HG03354 (cell line): ENCODE data around the gene CAMK2G.
"Not testable (repeated sequence)": the region's sequence is repeated elsewhere in the genome, so short reads cannot be mapped to it uniquely, and the experiment has no call there.

Source experiments
- ATAC-seq: cut with Tn5 transposase; IDR thresholded peaks from one replicate; pipeline ENCODE4 v1.9.1; 2021; ENCODE audit warnings: mild to moderate bottlenecking; ENCODE audit not compliant: unreplicated experiment, poor library complexity, severe bottlenecking

CAMK2G gene

DNA sequence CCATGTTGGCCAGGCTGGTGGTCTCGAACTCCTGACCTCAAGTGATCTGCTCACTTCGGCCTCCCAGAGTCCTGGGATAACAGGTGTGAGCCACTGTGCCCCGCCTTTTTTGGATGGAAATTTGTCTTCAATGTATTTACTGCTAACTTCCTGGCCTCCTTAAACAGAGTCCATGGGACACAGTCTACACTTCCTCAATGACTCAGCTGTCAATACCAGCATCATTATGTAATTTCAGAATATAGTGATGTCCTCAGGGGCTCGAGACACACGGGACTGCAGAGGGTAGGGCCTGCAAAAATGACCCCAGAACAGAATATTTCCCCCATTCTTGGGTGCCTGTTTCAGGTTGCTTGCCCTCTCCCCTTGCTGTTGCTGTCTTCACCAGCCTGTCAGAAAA, 31.1 kb downstream of the CAMK2G start:
- ATAC-seq: no peak

DNA sequence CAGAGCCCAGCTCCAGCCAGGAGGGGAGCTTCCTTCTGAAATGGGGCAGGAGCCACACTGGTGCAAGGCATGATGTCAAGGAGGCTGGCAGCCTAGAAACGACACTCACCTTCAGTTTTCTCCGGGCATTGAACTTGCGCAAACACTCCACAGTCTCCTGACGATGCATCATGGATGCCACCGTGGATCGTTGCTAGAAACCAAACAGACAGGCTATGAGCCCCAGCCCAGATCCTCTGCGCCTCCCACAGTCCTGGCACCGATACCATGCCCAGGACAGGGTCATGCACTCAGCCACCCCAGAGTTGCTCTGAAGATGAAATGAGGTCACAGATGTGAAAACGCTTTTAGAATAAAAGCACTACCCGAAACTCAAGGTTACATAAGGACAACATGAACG, 32.0 kb downstream of the CAMK2G start:
- no peak for ATAC-seq

GRCh38 chr10:73841526-73842285, 32.6 kb downstream of the CAMK2G start:
- no peak for ATAC-seq

GRCh38 chr10:73841061-73841421, 33.3 kb downstream of the CAMK2G start:
- ATAC-seq: no peak

DNA sequence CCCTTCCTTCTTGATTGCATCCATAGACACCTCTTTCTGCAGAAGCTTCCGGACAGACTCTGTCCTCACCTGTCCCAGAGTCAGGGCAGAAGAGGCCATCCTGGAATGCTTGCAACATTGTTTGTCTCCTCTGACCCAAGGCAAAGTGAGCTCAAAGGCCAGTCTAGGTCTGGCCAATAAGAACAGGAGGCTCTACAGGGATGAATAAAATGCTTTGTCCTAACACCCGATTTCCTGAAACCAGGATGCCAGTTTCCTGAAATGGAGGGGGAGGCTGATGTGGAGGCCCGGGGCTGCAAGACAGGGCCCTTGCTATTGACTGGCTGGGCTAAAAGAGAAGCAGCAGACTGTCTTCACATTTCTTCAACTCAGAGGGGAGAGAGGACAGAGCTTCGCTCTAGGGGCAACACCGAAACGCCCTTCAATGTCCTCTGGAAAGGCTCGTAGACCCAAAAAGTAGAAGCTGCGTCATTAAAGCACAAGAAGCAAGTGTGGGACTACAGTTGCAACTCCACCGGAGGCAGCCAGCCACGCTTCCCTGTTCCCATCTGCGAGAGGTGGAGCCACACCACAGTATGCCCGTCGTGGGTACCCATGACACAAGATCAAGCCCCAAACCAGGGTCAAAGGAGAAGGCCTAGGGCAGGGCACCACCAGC, 33.8 kb downstream of the CAMK2G start:
- ATAC-seq: no peak

DNA sequence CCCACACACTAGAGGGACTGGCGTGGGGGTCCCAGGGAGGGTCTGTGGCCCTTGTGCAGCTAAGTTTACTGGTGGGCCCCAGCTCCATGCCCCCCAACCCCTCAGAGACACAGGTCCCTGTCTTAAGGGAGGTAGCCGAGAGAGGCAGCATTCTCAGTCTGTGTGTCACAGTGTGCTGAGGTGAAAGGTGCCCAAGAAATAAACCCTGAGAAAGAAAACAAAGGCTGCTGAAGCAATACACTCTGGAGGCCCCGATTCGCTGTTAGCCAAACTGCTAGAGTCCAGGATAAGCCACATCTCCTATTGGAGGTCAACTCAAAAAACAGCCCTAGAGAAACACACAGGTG, 34.3 kb downstream of the CAMK2G start:
- no peak for ATAC-seq

GRCh38 chr10:73839276-73839966, 34.9 kb downstream of the CAMK2G start:
- ATAC-seq: no peak

GRCh38 chr10:73838827-73839226, 35.5 kb downstream of the CAMK2G start:
- ATAC-seq: no peak

DNA sequence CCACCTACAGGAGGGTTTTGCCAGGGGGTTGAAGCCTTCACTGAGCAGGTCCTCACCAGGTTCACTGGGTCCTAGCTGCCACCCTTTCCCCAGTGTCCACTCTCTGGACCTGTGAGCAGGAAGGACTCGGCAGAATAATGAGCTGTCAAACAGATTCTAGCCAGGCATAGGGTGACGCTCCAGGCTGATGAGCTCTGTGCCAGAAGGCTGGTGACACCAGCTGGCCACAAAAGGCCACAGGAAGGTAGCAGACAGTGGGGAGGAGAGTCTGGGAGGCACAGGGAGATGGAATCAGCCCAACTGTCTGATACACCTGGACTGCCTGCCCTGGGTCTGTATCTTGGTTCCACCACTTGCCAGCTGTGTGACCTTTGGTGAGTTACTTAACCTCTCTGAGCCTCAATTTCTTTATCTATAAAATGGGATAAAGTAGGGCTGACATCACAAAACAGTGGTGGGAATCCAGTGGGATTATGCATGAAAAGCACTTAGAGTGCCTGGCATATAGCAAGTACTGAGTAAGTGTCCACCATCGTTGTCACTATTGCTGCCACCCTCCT, 36.3 kb downstream of the CAMK2G start:
- ATAC-seq: no peak

DNA sequence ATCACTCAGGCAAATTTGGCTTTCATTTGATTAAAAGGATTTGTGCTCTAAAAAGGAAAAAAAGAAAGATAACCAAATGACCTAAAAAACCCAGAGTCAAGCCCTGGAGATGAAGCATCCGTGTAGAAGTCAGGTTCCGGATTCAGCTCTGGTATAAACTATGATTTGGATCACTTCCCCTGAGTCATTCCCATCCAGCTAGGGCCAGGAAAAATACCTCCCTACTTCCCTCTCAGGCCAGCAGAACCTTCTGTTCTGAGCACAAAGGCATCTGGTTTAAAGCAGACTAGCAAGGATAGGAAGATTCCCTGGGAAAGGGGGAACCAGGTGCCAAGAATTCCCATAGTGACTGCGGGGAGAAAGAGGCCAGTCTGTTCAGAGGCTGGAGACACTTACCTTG, 37.3 kb downstream of the CAMK2G start:
- ATAC-seq: no peak

DNA sequence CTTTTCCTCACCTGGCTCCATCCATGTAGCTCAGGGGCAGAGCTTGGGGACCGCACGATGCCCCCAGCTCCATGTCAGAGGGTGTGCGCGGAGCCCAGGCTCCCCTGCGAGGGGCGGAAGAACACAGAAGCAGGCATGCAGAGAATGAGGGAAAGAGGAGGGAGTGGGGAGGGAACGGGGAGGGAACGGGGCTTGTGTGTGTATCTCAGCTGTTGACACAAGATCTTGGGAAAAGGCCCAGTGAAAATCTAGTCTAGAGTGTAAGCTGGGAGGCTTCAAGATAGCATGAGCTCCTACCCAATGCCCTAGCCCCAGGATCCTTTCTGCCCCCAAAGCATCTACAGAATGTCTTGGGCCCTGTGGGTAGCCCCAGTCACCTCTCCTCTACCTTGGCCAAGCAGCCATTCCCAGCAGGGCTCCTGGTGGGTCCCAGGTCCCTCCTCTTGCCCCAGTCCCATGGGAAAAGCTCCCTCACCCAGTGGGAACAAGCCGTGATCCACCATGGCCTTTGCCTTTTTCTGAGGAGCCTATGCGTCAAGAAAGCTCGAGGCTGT, 37.9 kb downstream of the CAMK2G start:
- no peak for ATAC-seq

- ATAC-seq: not testable (repeated sequence)
Measured at GRCh38 chr10:73829090-73829489, 45.3 kb downstream of the CAMK2G start.

- ATAC-seq: no peak
Measured at GRCh38 chr10:73828161-73828560, 46.2 kb downstream of the CAMK2G start.

- ATAC-seq: no peak
Measured at GRCh38 chr10:73827346-73828089, 46.8 kb downstream of the CAMK2G start.

- no peak for ATAC-seq
Measured at GRCh38 chr10:73824146-73824725, 50.1 kb downstream of the CAMK2G start.

GRCh38 chr10:73823391-73823790, 51.0 kb downstream of the CAMK2G start:
- no peak for ATAC-seq

- no peak for ATAC-seq
Measured at GRCh38 chr10:73819513-73820093, 54.8 kb downstream of the CAMK2G start.

GRCh38 chr10:73819081-73819480, 55.3 kb downstream of the CAMK2G start:
- no peak for ATAC-seq

DNA sequence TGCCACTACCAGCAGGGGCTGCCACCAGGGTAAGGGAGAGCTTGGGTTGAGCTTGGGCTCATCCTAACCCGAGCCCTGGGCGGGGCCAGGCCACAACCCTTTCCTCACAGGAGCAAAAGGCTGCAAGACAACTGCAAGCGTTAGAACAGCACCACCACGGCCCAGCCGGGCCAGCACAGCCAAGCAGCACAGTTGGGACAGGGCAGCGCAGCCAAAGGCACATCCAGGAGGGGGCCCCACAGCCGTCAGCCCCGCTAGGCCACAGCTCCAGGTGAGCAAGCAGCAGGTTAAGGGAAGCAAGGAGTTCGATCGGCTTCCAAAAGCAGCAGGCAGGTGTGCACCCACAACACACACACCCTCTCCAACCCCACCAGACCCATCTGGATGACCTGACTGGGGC, 56.0 kb downstream of the CAMK2G start:
- no peak for ATAC-seq
